Fibroblast of lung (primary cell): ENCODE data around the gene RALY. TPM values are rescaled to one million over a fixed set of nuclear protein-coding genes. Genes with fewer than 3 reads are reported as not detected.

Source experiments
- DNase-seq, 2 donors: peaks; one replicate each; pipeline versions ENCODE4 v3.0.0 to v3.0.0-alpha.2; 2010; ENCODE audit warnings: low read depth in 2 of 2
- H2AFZ ChIP-seq: 2 replicates; pipeline ENCODE4 v1.5.1; 2012; ENCODE audit warnings: low read length, control low read depth, inconsistent platforms
- H3K27ac ChIP-seq: 2 replicates; pipeline ENCODE4 v1.5.1; 2011; ENCODE audit warnings: low read length, control low read depth; ENCODE audit not compliant: insufficient read depth
- H3K27me3 ChIP-seq: 2 replicates; pipeline ENCODE4 v1.5.1; 2011; ENCODE audit warnings: mild to moderate bottlenecking, low read length; ENCODE audit not compliant: control insufficient read depth, insufficient read depth
- H3K36me3 ChIP-seq: 2 replicates; pipeline ENCODE4 v1.5.1; 2011; ENCODE audit warnings: low read length; ENCODE audit not compliant: control insufficient read depth, insufficient read depth
- H3K4me1 ChIP-seq: 2 replicates; pipeline ENCODE4 v1.5.1; 2011; ENCODE audit warnings: low read length; ENCODE audit not compliant: control insufficient read depth, insufficient read depth; ENCODE audit errors: extremely low read depth
- H3K4me2 ChIP-seq: 2 replicates; pipeline ENCODE4 v1.5.1; 2011; ENCODE audit warnings: low read length, control low read depth; ENCODE audit not compliant: insufficient read depth; ENCODE audit errors: extremely low read depth
- H3K4me3 ChIP-seq, 4 experiments: fragments of 200-600 bp in 1 of 4; sonication (generic) in 1 of 4; replicated peaks in 1 of 4; 2 replicates each; pipeline ENCODE4 v1.5.1; 2011 to 2016; ENCODE audit warnings: low read length in 4 of 4, low read depth in 3 of 4, mild to moderate bottlenecking in 3 of 4, control low read depth in 2 of 4, inconsistent platforms in 1 of 4, mixed read lengths in 1 of 4; ENCODE audit not compliant: insufficient read depth in 1 of 4; ENCODE audit errors: control extremely low read depth in 1 of 4
- H3K79me2 ChIP-seq: 2 replicates; pipeline ENCODE4 v1.5.1; 2012; ENCODE audit warnings: mild to moderate bottlenecking, low read length, inconsistent platforms; ENCODE audit not compliant: control insufficient read depth, insufficient read depth
- H3K9ac ChIP-seq: 2 replicates; pipeline ENCODE4 v1.5.1; 2011; ENCODE audit warnings: mild to moderate bottlenecking, low read length, control low read depth; ENCODE audit not compliant: insufficient read depth
- H3K9me3 ChIP-seq: 2 replicates; pipeline ENCODE4 v1.5.1; 2012; ENCODE audit warnings: low read depth, low read length; ENCODE audit not compliant: control insufficient read depth, insufficient read depth
- H4K20me1 ChIP-seq: 2 replicates; pipeline ENCODE4 v1.5.1; 2011; ENCODE audit warnings: low read length; ENCODE audit not compliant: control insufficient read depth, insufficient read depth; ENCODE audit errors: extremely low read depth
- EZH2 ChIP-seq: IDR thresholded peaks from 2 replicates; pipeline ENCODE4 v1.5.1; 2012; ENCODE audit warnings: low read length, control low read depth, mild to moderate bottlenecking; ENCODE audit errors: missing control alignments
- polyA plus RNA-seq, 2 donors: library from polyadenylated mRNA; depleted of rRNA in 1 of 2; stranded (reverse) in 1 of 2; unstranded in 1 of 2; fragments of >200 nt; gene quantifications; 2 replicates each; pipeline ENCODE4 v1.2.1, GENCODE V29; 2011 to 2012; ENCODE audit warnings: missing spikeins in 1 of 2
- total RNA-seq: library from RNA; depleted of rRNA; stranded (reverse); fragments of >200 nt; gene quantifications from 2 replicates; pipeline ENCODE4 v1.2.1, GENCODE V29; 2014
- TF ChIP-seq, protein P1 (sequence below), 2 donors: IDR thresholded peaks in 1 of 2; conservative IDR thresholded peaks in 1 of 2; 1 replicate in 1 of 2; 2 replicates in 1 of 2; pipeline ENCODE4 v1.5.1; 2011 to 2012; ENCODE audit warnings: low read length in 2 of 2, control low read depth in 1 of 2, inconsistent platforms in 1 of 2, low read depth in 1 of 2, mild to moderate bottlenecking in 1 of 2

RALY gene
- total and polyA plus RNA-seq, 2 donors (not counting 1 experiment from before 2014, with no cell fraction given) = 54.5 to 57.1 TPM

DNA sequence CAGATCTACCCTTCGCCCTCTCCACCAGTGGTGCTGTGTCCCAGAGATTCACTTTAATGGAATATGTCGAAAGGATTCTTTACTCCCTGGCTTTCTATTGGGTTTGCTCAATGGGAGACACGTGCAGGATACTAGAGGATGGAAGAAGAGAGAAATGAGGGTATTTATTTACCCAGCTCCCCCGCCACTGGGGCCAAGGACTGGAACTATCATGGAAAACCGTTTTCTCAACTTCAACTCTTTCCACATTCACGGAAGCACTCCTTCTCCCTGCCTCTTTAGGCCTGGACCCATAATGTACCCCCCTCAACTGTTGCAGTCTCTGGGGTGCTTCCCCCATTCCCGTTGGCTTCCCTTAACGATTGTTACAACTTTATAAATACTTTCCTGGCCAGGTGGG lies 26.6 kb upstream of the RALY start:
- H3K4me1 ChIP-seq = no peaks in the 10 kb centered on the region
- H2AFZ ChIP-seq = no peak overlapping the region
- no peak overlapping the region for H3K4me2 ChIP-seq
- no peaks in the 10 kb centered on the region for H3K36me3 ChIP-seq
- no peak for TF ChIP-seq EZH2
- TF ChIP-seq, protein P1, sequence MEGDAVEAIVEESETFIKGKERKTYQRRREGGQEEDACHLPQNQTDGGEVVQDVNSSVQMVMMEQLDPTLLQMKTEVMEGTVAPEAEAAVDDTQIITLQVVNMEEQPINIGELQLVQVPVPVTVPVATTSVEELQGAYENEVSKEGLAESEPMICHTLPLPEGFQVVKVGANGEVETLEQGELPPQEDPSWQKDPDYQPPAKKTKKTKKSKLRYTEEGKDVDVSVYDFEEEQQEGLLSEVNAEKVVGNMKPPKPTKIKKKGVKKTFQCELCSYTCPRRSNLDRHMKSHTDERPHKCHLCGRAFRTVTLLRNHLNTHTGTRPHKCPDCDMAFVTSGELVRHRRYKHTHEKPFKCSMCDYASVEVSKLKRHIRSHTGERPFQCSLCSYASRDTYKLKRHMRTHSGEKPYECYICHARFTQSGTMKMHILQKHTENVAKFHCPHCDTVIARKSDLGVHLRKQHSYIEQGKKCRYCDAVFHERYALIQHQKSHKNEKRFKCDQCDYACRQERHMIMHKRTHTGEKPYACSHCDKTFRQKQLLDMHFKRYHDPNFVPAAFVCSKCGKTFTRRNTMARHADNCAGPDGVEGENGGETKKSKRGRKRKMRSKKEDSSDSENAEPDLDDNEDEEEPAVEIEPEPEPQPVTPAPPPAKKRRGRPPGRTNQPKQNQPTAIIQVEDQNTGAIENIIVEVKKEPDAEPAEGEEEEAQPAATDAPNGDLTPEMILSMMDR (conservative IDR thresholded peaks at IDR 0.05 in 1 of 2, IDR thresholded peaks at IDR 0.05 in 1 of 2; ENCODE audit: low read depth in 1 of 2, low read length in 2 of 2) = no peak
- no peaks in the 10 kb centered on the region for H3K9me3 ChIP-seq
- H3K27me3 ChIP-seq = peaks cover 2% of the 10 kb centered on the region
- H3K9ac ChIP-seq = no peak overlapping the region
- no peaks in the 10 kb centered on the region for H3K79me2 ChIP-seq
- no peak for DNase-seq
- no peak overlapping the region for H3K4me3 ChIP-seq
- H4K20me1 ChIP-seq = no peaks in the 10 kb centered on the region
- no peak overlapping the region for H3K27ac ChIP-seq

DNA sequence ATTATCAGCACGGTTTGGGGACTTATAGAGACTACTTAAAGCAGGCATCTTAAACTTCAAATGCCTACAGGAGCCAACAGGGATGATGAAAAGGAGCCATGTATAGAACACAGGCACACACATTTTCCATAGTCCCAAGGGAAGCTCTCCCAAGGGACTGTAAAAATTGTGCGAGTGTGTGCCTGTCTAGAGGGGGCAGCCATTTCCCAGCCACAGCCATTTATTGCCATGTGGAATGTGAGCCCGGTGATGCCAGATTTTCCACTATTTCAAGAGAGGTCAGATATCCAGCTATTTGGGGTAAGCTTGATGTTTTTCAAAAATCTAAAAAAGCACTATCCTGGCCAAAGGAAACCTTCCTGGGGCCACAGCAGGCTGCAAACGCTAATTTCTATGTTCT lies 24.1 kb upstream of the RALY start:
- TF ChIP-seq EZH2 = no peak
- TF ChIP-seq, protein P1 (conservative IDR thresholded peaks at IDR 0.05 in 1 of 2, IDR thresholded peaks at IDR 0.05 in 1 of 2; ENCODE audit: low read depth in 1 of 2, low read length in 2 of 2) = no peak
- Histone ChIP-seq H3K27ac (no peak overlapping the region), H4K20me1 (no peaks in the 10 kb centered on the region), H2AFZ (no peak overlapping the region), H3K4me2 (no peak overlapping the region), H3K4me3 (no peak overlapping the region), H3K9me3 (no peaks in the 10 kb centered on the region), H3K4me1 (no peaks in the 10 kb centered on the region), H3K27me3 (no peaks in the 10 kb centered on the region), H3K36me3 (no peaks in the 10 kb centered on the region), H3K79me2 (no peaks in the 10 kb centered on the region), H3K9ac (no peak overlapping the region)
- no peak for DNase-seq

DNA sequence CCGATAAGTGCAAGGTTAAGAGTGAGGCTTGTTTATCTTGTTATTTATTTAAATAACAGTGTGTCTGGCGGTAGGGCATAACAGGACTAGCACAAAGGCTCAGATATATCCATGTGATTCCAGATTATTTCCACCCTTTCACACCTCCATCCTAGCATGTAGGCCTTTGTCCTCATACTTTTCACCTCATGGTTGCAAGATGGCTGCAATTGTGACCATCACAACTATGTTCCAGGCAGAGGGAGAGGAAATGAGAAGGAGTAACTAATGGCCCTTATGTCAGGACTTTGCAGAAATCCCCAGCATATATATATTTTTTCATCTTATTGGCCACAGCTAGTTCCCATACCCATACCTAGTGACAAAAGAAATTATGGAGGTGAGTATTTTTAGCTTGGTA lies 23.5 kb upstream of the RALY start:
- no peaks in the 10 kb centered on the region for H3K27me3 ChIP-seq
- no peak overlapping the region for H3K4me2 ChIP-seq
- no peaks in the 10 kb centered on the region for H3K36me3 ChIP-seq
- H3K4me3 ChIP-seq = no peak overlapping the region
- H3K9ac ChIP-seq = no peak overlapping the region
- H3K27ac ChIP-seq = no peak overlapping the region
- no peaks in the 10 kb centered on the region for H3K4me1 ChIP-seq
- no peaks in the 10 kb centered on the region for H3K79me2 ChIP-seq
- TF ChIP-seq, protein P1 (conservative IDR thresholded peaks at IDR 0.05 in 1 of 2, IDR thresholded peaks at IDR 0.05 in 1 of 2; ENCODE audit: low read depth in 1 of 2, low read length in 2 of 2) = no peak
- no peak for TF ChIP-seq EZH2
- no peak for DNase-seq
- no peak overlapping the region for H2AFZ ChIP-seq
- no peaks in the 10 kb centered on the region for H4K20me1 ChIP-seq
- H3K9me3 ChIP-seq = no peaks in the 10 kb centered on the region
